ENCODE data around the gene DEAF1. TPM values are rescaled to one million over a fixed set of nuclear protein-coding genes. Genes with fewer than 3 reads are reported as not detected.

DEAF1 gene
- total and polyA plus RNA-seq, 9 of the 15 experiments (the other 6 are each of a cell fraction or from before 2014, with no cell fraction given): 2.0 to 69.1 (median 26.8) TPM

GRCh38 chr11:714436-714835 lies 19.4 kb upstream of the DEAF1 start (continued):
- TF ChIP-seq ELK1 (CRISPR knock-in tag; IDR thresholded peaks at IDR 0.05): no peak
- no peak for TF ChIP-seq ZBED1 (IDR thresholded peaks at IDR 0.05)
- TF ChIP-seq, protein P1, sequence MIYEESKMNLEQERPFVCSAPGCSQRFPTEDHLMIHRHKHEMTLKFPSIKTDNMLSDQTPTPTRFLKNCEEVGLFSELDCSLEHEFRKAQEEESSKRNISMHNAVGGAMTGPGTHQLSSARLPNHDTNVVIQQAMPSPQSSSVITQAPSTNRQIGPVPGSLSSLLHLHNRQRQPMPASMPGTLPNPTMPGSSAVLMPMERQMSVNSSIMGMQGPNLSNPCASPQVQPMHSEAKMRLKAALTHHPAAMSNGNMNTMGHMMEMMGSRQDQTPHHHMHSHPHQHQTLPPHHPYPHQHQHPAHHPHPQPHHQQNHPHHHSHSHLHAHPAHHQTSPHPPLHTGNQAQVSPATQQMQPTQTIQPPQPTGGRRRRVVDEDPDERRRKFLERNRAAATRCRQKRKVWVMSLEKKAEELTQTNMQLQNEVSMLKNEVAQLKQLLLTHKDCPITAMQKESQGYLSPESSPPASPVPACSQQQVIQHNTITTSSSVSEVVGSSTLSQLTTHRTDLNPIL (CRISPR knock-in tag; IDR thresholded peaks at IDR 0.05): no peak

DNA sequence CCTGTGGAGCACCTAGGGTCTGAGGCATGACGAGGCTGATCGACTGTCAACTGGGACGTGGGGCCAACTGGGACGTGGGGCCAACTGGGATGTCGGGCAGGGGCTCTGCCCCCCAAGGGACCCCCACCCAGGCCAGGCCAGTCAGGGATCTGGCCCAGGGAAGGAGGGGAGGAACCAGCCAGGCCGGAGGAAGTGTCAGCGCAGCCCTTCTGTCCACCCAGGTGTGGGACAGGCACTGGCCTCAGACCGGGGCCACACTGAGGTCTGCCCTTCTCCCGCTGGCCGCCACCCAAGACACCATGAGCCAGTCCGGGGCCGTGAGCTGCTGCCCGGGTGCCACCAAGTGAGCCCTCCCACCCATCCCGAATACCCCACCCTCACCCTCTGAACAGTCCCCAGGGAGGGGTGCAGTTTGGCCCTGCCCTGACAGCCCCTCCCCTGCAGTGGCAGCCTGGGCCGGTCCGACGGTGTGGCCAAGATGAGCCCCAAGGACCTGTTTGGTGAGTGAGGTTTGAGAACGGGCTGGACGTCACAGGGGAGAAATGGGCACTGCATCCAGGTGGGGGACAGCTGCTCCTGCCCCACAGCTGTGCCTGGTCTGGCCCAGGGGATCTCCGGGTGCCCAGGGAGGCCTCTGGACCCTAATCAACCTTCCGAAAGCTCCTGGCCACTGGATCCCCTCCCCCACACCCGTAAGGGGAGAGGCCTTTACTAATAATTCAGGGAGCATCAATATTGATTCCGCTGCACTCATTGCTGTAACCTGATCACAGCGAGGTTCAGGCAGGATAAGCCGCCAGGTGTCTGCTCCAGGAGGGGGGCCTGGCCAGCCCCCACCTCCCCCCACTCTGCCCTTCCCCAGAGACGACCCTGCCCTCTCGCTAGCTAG lies 14.3 kb upstream of the DEAF1 start:
- ATAC-seq (no peak), DNase-seq (ENCODE audit: extremely low read depth in 1 of 4, low spot score in 3 of 4) (no peak), FAIRE-seq (no peak)
- WGBS (ENCODE audit: insufficient coverage, low coverage, missing lambda C conversion rate): 41% methylated on average over 23 of the region's 27 CpGs
- CTCF ChIA-PET (ENCODE audit: low intra/inter-chr PET ratio): no interaction called here
- intact Hi-C loops (cut with micrococcal nuclease): no loop called here
- no TSS peak for BruUV-seq (replicated peaks)
- TF ChIP-seq ZFX (CRISPR knock-in tag; IDR thresholded peaks at IDR 0.05) (no peak), ZEB2 (IDR thresholded peaks at IDR 0.05) (no peak)
- TF ChIP-seq, protein P2, sequence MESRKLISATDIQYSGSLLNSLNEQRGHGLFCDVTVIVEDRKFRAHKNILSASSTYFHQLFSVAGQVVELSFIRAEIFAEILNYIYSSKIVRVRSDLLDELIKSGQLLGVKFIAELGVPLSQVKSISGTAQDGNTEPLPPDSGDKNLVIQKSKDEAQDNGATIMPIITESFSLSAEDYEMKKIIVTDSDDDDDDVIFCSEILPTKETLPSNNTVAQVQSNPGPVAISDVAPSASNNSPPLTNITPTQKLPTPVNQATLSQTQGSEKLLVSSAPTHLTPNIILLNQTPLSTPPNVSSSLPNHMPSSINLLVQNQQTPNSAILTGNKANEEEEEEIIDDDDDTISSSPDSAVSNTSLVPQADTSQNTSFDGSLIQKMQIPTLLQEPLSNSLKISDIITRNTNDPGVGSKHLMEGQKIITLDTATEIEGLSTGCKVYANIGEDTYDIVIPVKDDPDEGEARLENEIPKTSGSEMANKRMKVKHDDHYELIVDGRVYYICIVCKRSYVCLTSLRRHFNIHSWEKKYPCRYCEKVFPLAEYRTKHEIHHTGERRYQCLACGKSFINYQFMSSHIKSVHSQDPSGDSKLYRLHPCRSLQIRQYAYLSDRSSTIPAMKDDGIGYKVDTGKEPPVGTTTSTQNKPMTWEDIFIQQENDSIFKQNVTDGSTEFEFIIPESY (CRISPR knock-in tag; IDR thresholded peaks at IDR 0.05): peak; percentile 50; the same call in 1 of the 2 replicates
- Histone ChIP-seq H3K9me1 (ENCODE audit: control insufficient read depth, insufficient read depth, low read length) (no peaks in the 10 kb centered on the region), H4K20me1 (replicated peaks; ENCODE audit: control insufficient read depth, insufficient read depth, low read length) (no peaks in the 10 kb centered on the region), H3K36me3 (ENCODE audit: control insufficient read depth, insufficient read depth, low read length) (no peaks in the 10 kb centered on the region), H2AFZ (ENCODE audit: low read depth, low read length) (no peak overlapping the region), H3K4me3 (no peak overlapping the region), H3K79me2 (ENCODE audit: control insufficient read depth, insufficient read depth, low read length) (no peaks in the 10 kb centered on the region), H3K27me3 (ENCODE audit: control insufficient read depth in 2 of 2, insufficient read depth in 2 of 2, low read length in 2 of 2) (no peaks in the 10 kb centered on the region), H3K4me1 (replicated peaks in 1 of 2; ENCODE audit: control insufficient read depth in 2 of 2, insufficient read depth in 2 of 2, low read length in 2 of 2) (peaks cover 6 to 75% of the 10 kb centered on the region in 2 experiments), H3K9ac (ENCODE audit: insufficient read depth in 1 of 2, low read depth in 2 of 2, low read length in 2 of 2) (peak overlapping the region in 1 of 2 experiments; percentile 81; a peak in 2 of 4 replicates), H3K9me3 (replicated peaks; ENCODE audit: control insufficient read depth, insufficient read depth, low read depth, low read length) (no peaks in the 10 kb centered on the region), H3K27ac (ENCODE audit: extremely low read depth, low read depth, low read length) (no peak overlapping the region), H3K4me2 (ENCODE audit: insufficient read depth, low read length) (no peak overlapping the region)
- POLR2A ChIA-PET: interaction anchor here (0.8 to 0.9 kb wide), 3 partner anchors 11 to 45 kb away, joined by 3 to 6 read pairs (median 5); no protein-coding TSS in a partner anchor
- in situ Hi-C loops (cut with MboI): no loop called here
